PC-9 (cell line): Measurements from ENCODE around the gene DMRTB1.

Experiments
- CTCF ChIP-seq: fragments of 200-600 bp; sonication (generic); conservative IDR thresholded peaks from 2 replicates; pipeline ENCODE4 v1.6.1; 2017; ENCODE audit warnings: mixed run types, antibody characterized with exemption, mild to moderate bottlenecking, moderate library complexity
- EZH2 ChIP-seq: fragments of 200-600 bp; sonication (generic); IDR thresholded peaks from 2 replicates; pipeline ENCODE4 v1.8.0; 2017; ENCODE audit warnings: antibody characterized with exemption, low read depth

GRCh38 chr1:53513846-53514245, 54.6 kb downstream of the DMRTB1 start:
- TF ChIP-seq CTCF (no peak), EZH2 (no peak)
